Gastroesophageal sphincter (tissue), 4 donors: ENCODE results near the gene ZMIZ1. TPM values are rescaled to one million over a fixed set of nuclear protein-coding genes. Genes with fewer than 3 reads are reported as not detected.

Experiments
- ATAC-seq: fragments of 150-250 bp; one replicate; pipeline ENCODE4 v1.9.1; 2016; ENCODE audit warnings: mild to moderate bottlenecking, moderate library complexity
- H3K27ac ChIP-seq, 4 donors: fragments of 200-600 bp; sonication (generic) in 3 of 4; 1 replicate in 3 of 4; 2 replicates in 1 of 4; pipeline ENCODE4 v1.5.1; 2016 to 2019
- H3K27me3 ChIP-seq: fragments of 200-600 bp; sonication (generic); one replicate; pipeline ENCODE4 v1.5.1; 2019
- H3K36me3 ChIP-seq, 2 donors: fragments of 200-600 bp; sonication (generic); one replicate each; pipeline ENCODE4 v1.5.1; 2019; ENCODE audit warnings: control low read depth in 1 of 2
- H3K4me1 ChIP-seq, 3 donors: fragments of 200-600 bp; sonication (generic); 1 replicate in 2 of 3; 2 replicates in 1 of 3; pipeline ENCODE4 v1.5.1; 2016 to 2019; ENCODE audit warnings: control low read depth in 2 of 3
- H3K4me3 ChIP-seq, 2 donors: fragments of 200-600 bp; sonication (generic); one replicate each; pipeline ENCODE4 v1.5.1; 2019; ENCODE audit warnings: mild to moderate bottlenecking in 1 of 2, moderate library complexity in 1 of 2
- H3K9me3 ChIP-seq, 3 donors: fragments of 200-600 bp; sonication (generic); one replicate each; pipeline ENCODE4 v1.5.1; 2017 to 2019; ENCODE audit warnings: control low read depth in 2 of 3
- CTCF ChIP-seq, 4 experiments: fragments of 200-600 bp in 2 of 4; fragments of 450-650 bp in 2 of 4; sonication (generic) in 1 of 4; IDR thresholded peaks; one replicate each; pipeline ENCODE4 v1.5.1; 2017 to 2019; ENCODE audit warnings: antibody characterized with exemption in 4 of 4, mild to moderate bottlenecking in 2 of 4, moderate library complexity in 2 of 4
- EP300 ChIP-seq: sonication (generic); formaldehyde crosslinking; IDR thresholded peaks from one replicate; pipeline ENCODE4 v1.6.1; 2017; ENCODE audit warnings: antibody characterized with exemption, mild to moderate bottlenecking
- POLR2A ChIP-seq, 2 donors: fragments of 450-650 bp; IDR thresholded peaks; one replicate each; pipeline ENCODE4 v1.6.1; 2017; ENCODE audit warnings: antibody characterized with exemption in 2 of 2, mild to moderate bottlenecking in 2 of 2, moderate library complexity in 1 of 2
- POLR2AphosphoS5 ChIP-seq: sonication (generic); formaldehyde crosslinking; IDR thresholded peaks from one replicate; pipeline ENCODE4 v1.6.1; 2017; ENCODE audit warnings: antibody characterized with exemption
- WGBS, 2 donors: methylation state at CpG; one replicate each; pipeline ENCODE4 v1.1.5; 2018; ENCODE audit warnings: low coverage in 1 of 2; 5-methylcytosine and 5-hydroxymethylcytosine counted together
- total RNA-seq, 4 donors: library from RNA; depleted of rRNA; stranded (reverse); fragments of >200 nt; gene quantifications; one replicate each; pipeline ENCODE4 v1.1.0, GENCODE V29; 2016

ZMIZ1 gene
- total RNA-seq, 4 donors from 2014 or later: 36.3 to 79.2 (median 67.1) TPM

GRCh38 chr10:79360499-79361342 is 292.0 kb downstream of the ZMIZ1 start:
- Histone ChIP-seq H3K36me3 (peaks cover 0 to 21% of the 10 kb centered on the region in 2 donors), H3K9me3 (no peaks in the 10 kb centered on the region), H3K4me1 (no peaks in the 10 kb centered on the region), H3K4me3 (no peak overlapping the region), H3K27me3 (no peaks in the 10 kb centered on the region), H3K27ac (no peak overlapping the region)
- ATAC-seq: no peak
- TF ChIP-seq CTCF (IDR thresholded peaks at IDR 0.05) (no peak), EP300 (no peak), POLR2AphosphoS5 (no peak), POLR2A (IDR thresholded peaks at IDR 0.05) (no peak)
- 14 to 100% methylated on average over 1 of the region's 5 CpGs for WGBS, 2 donors

- 72 to 79% methylated on average over 4 of the region's 4 CpGs for WGBS, 2 donors
- peaks cover 0 to 13% of the 10 kb centered on the region in 2 donors for H3K36me3 ChIP-seq
- no peak overlapping the region for H3K27ac ChIP-seq
Measured at GRCh38 chr10:79361726-79362397, 293.1 kb downstream of the ZMIZ1 start.

More at GRCh38 chr10:79361726-79362397, 293.1 kb downstream of the ZMIZ1 start:
- no peak for ATAC-seq
- H3K9me3 ChIP-seq: no peaks in the 10 kb centered on the region
- H3K4me1 ChIP-seq: no peaks in the 10 kb centered on the region
- no peak overlapping the region for H3K4me3 ChIP-seq
- TF ChIP-seq POLR2AphosphoS5 (no peak), EP300 (no peak), POLR2A (IDR thresholded peaks at IDR 0.05) (no peak), CTCF (IDR thresholded peaks at IDR 0.05) (no peak)
- no peaks in the 10 kb centered on the region for H3K27me3 ChIP-seq
